CD4-positive, alpha-beta memory T cell (primary cell): Measurements from ENCODE around the gene SLC17A3. TPM values are rescaled to one million over a fixed set of nuclear protein-coding genes. Genes with fewer than 3 reads are reported as not detected.

Experiments
- CTCF ChIA-PET: fragments of 350-600 bp; sonication (Branson Sonifier 250); formaldehyde crosslinking; loops from one replicate; lab custom pipeline; 2021; ENCODE audit warnings: inconsistent platforms; ENCODE audit not compliant: partially characterized antibody; lab: Charles Lee
- POLR2A ChIA-PET: fragments of 350-600 bp; sonication (Branson Sonifier 250); formaldehyde crosslinking; loops from one replicate; lab custom pipeline; 2021; ENCODE audit not compliant: partially characterized antibody; lab: Charles Lee
- DNase-seq, 5 donors: peaks; one replicate each; pipeline versions ENCODE4 v3.0.0 to v3.0.0-alpha.2; 2020 to 2022; ENCODE audit warnings: mixed read lengths in 1 of 5
- H3K27ac ChIP-seq: one replicate; pipeline ENCODE4 v1.7.0; 2013; ENCODE audit warnings: low read depth, low read length
- H3K27me3 ChIP-seq: 2 replicates; pipeline ENCODE4 v1.7.0; 2013; ENCODE audit warnings: mild to moderate bottlenecking, low read length, moderate library complexity; ENCODE audit not compliant: insufficient read depth
- H3K36me3 ChIP-seq: 2 replicates; pipeline ENCODE4 v1.7.0; 2013; ENCODE audit warnings: mild to moderate bottlenecking, low read length, moderate library complexity; ENCODE audit not compliant: insufficient read depth
- H3K4me1 ChIP-seq: 2 replicates; pipeline ENCODE4 v1.7.0; 2013; ENCODE audit warnings: mild to moderate bottlenecking, low read length, moderate library complexity; ENCODE audit not compliant: insufficient read depth
- H3K4me3 ChIP-seq, 2 donors: one replicate each; pipeline ENCODE4 v1.7.0; 2013; ENCODE audit warnings: low read length in 2 of 2, mild to moderate bottlenecking in 1 of 2
- H3K9me3 ChIP-seq, 2 donors: one replicate each; pipeline ENCODE4 v1.7.0; 2013; ENCODE audit warnings: low read length in 2 of 2, control low read depth in 1 of 2; ENCODE audit not compliant: control insufficient read depth in 1 of 2
- H3K27ac Mint-ChIP-seq, 7 donors: one replicate each; pipeline ENCODE4 v1.8.0; 2020 to 2021; ENCODE audit warnings: mixed read lengths in 7 of 7, mild to moderate bottlenecking in 6 of 7, inconsistent platforms in 3 of 7, moderate library complexity in 3 of 7
- H3K27me3 Mint-ChIP-seq, 2 donors: one replicate each; pipeline ENCODE4 v1.8.0; 2020 to 2021; ENCODE audit warnings: mixed read lengths in 2 of 2
- H3K36me3 Mint-ChIP-seq, 2 donors: one replicate each; pipeline ENCODE4 v1.8.0; 2020 to 2021; ENCODE audit warnings: mixed read lengths in 2 of 2, inconsistent platforms in 1 of 2, mild to moderate bottlenecking in 1 of 2
- H3K4me1 Mint-ChIP-seq, 4 donors: one replicate each; pipeline ENCODE4 v1.8.0; 2020 to 2021; ENCODE audit warnings: mixed read lengths in 4 of 4, mild to moderate bottlenecking in 1 of 4
- H3K4me3 Mint-ChIP-seq, 8 donors: one replicate each; pipeline ENCODE4 v1.8.0; 2020 to 2021; ENCODE audit warnings: mixed read lengths in 8 of 8, mild to moderate bottlenecking in 7 of 8, moderate library complexity in 6 of 8, inconsistent platforms in 3 of 8
- H3K9me3 Mint-ChIP-seq, 8 donors: one replicate each; pipeline ENCODE4 v1.8.0; 2020 to 2021; ENCODE audit warnings: mixed read lengths in 8 of 8, mild to moderate bottlenecking in 5 of 8, inconsistent platforms in 3 of 8, moderate library complexity in 1 of 8
- intact Hi-C: fragments of 100-400 bp; cut with micrococcal nuclease; formaldehyde crosslinking; loops from one replicate; pipeline ENCODE4 v1.15.1; 2023
- polyA plus RNA-seq, 2 donors: library from polyadenylated mRNA; unstranded; fragments of 300-500 nt; fragmentation: Illumina TruSeq; gene quantifications; one replicate each; pipeline ENCODE4 v1.2.3, GENCODE V29; 2021
- total RNA-seq, 2 experiments: library from RNA; stranded (reverse); gene quantifications; one replicate each; pipeline ENCODE4 v1.2.3, GENCODE V29; 2021

Gene SLC17A3
- total and polyA plus RNA-seq, 4 experiments from 2014 or later: 0.75 to 1.00 (median 0.81) TPM; not detected in 1

DNA sequence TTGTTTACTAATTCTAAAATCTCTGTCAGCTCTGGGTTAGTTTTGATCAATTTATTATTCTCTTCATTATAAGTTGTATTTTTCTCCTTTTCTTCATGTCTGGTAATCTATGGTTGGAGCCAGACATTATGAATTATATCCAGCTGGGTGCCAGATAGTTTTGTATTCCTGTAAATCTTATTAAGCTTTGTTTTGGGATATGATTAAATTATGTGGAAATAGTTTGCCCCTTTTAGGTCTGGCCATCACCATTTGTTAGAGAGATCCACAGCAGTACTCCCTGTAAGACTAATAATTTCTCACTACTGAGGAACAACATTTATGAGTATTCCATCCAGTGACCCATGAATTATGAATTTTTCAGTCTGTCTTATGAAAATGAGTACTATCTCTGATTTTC, 21.3 kb downstream of the SLC17A3 start:
- Histone ChIP-seq H3K27me3 (no peaks in the 10 kb centered on the region), H3K9me3 (no peaks in the 10 kb centered on the region), H3K4me1 (no peaks in the 10 kb centered on the region), H3K27ac (no peak overlapping the region), H3K4me3 (no peak overlapping the region), H3K36me3 (no peaks in the 10 kb centered on the region)
- DNase-seq: no peak
- POLR2A ChIA-PET: interaction anchor here (1.5 kb wide), 1 partner anchor 13 kb away, joined by 9 read pairs; no protein-coding TSS in a partner anchor
- H3K36me3 Mint-ChIP-seq: no peaks in the 10 kb centered on the region
- H3K27ac Mint-ChIP-seq: peak overlapping the region in 2 of 7 donors; percentile 11 to 16
- intact Hi-C loops: no loop called here
- H3K4me1 Mint-ChIP-seq: peaks cover 10 to 14% (median 12%) of the 10 kb centered on the region in 4 donors
- H3K27me3 Mint-ChIP-seq: peaks cover 1 to 4% of the 10 kb centered on the region in 2 donors
- peak overlapping the region in 1 of 8 donors; percentile 1 for H3K4me3 Mint-ChIP-seq
- no peaks in the 10 kb centered on the region for H3K9me3 Mint-ChIP-seq
- CTCF ChIA-PET: no interaction called here

DNA sequence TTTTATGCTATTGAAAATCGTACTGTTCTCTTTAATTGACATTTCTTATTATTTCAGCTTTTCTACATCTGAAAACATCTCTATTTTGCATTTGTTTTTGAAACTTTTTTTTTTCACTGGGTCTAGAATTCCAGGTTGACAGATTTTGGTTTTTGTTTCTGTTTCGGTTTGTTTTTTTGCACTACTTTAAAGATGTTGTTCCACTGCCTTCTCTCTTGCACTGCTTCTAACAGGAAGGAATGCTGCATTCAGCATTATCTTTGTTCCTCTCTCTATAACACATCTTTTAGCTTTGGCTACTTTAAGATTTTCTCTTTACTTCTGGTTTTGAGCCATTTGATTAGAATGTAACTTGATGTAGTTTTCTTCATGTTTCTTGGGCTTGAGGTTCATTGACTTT, 22.1 kb downstream of the SLC17A3 start:
- Mint-ChIP-seq H3K4me3 (peak overlapping the region in 6 of 8 donors; percentile 4 to 78 (median 28)), H3K27ac (peak overlapping the region in 6 of 7 donors; percentile 3 to 74 (median 29)), H3K27me3 (peaks cover 3 to 6% of the 10 kb centered on the region in 2 donors), H3K9me3 (peaks cover 0 to 2% (median 0%) of the 10 kb centered on the region in 8 donors), H3K36me3 (no peaks in the 10 kb centered on the region), H3K4me1 (peaks cover 9 to 14% (median 12%) of the 10 kb centered on the region in 4 donors)
- H3K27me3 ChIP-seq: no peaks in the 10 kb centered on the region
- intact Hi-C loops: no loop called here
- no peaks in the 10 kb centered on the region for H3K9me3 ChIP-seq
- no peaks in the 10 kb centered on the region for H3K36me3 ChIP-seq
- ChIA-PET POLR2A (interaction anchor here (1.5 kb wide), 1 partner anchor 13 kb away, joined by 9 read pairs; no protein-coding TSS in a partner anchor), CTCF (no interaction called here)
- H3K27ac ChIP-seq: no peak overlapping the region
- no peak overlapping the region for H3K4me3 ChIP-seq
- DNase-seq: no peak
- no peaks in the 10 kb centered on the region for H3K4me1 ChIP-seq

DNA sequence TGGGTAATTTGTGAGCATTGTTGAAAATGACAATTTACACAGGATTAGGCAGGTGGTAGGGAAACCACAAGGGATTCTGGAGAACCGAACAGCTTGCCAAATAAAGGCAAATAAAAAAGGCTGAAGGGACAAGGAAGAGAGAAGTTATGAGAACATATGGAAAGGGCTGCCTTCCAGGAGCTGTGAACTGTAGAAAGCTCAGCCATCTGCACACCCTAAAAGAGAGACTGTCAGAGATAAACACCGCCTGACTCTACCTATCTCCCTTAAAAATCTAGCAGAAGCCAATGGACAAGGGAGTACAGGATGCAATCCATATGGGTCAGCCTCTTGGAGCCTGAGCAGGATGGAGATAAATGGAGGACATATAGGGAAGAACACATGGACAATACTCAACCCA, 29.5 kb downstream of the SLC17A3 start:
- no peaks in the 10 kb centered on the region for H3K4me1 ChIP-seq
- Mint-ChIP-seq H3K27me3 (peaks cover 4 to 12% of the 10 kb centered on the region in 2 donors), H3K4me3 (no peak overlapping the region), H3K27ac (no peak overlapping the region), H3K9me3 (peaks cover 0 to 2% (median 0%) of the 10 kb centered on the region in 8 donors), H3K4me1 (no peaks in the 10 kb centered on the region), H3K36me3 (no peaks in the 10 kb centered on the region)
- ChIA-PET POLR2A (no interaction called here), CTCF (no interaction called here)
- no peaks in the 10 kb centered on the region for H3K9me3 ChIP-seq
- DNase-seq: no peak
- no peak overlapping the region for H3K4me3 ChIP-seq
- no peaks in the 10 kb centered on the region for H3K27me3 ChIP-seq
- H3K36me3 ChIP-seq: no peaks in the 10 kb centered on the region
- intact Hi-C loops: no loop called here
- no peak overlapping the region for H3K27ac ChIP-seq

DNA sequence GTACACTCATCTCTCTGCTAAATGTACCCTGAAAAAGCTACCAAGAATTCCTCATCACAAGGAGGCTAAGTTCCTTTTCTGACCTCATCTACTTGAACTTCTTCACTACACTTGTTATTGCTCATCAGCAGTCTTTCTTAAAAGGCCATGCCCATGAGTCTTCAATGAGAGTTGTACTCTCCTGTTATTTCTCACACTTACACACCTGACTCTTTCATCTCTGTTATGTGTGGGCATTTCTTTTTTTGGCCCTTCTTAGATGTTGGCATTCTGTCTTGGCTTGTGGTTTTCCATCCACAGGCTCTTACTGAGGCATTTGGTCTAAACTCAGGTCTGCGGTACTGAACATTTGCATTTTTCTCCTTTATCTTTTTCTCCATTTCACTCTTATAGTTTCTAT, 31.5 kb downstream of the SLC17A3 start:
- H3K36me3 Mint-ChIP-seq: no peaks in the 10 kb centered on the region
- no peak overlapping the region for H3K4me3 Mint-ChIP-seq
- H3K9me3 ChIP-seq: no peaks in the 10 kb centered on the region
- no peak overlapping the region for H3K4me3 ChIP-seq
- ChIA-PET POLR2A (no interaction called here), CTCF (no interaction called here)
- no peak overlapping the region for H3K27ac ChIP-seq
- H3K4me1 ChIP-seq: no peaks in the 10 kb centered on the region
- intact Hi-C loops: no loop called here
- no peaks in the 10 kb centered on the region for H3K4me1 Mint-ChIP-seq
- no peaks in the 10 kb centered on the region for H3K27me3 ChIP-seq
- no peak for DNase-seq
- no peaks in the 10 kb centered on the region for H3K36me3 ChIP-seq
- H3K27ac Mint-ChIP-seq: no peak overlapping the region
- peaks cover 4 to 9% of the 10 kb centered on the region in 2 donors for H3K27me3 Mint-ChIP-seq
- peaks cover 0 to 2% (median 0%) of the 10 kb centered on the region in 8 donors for H3K9me3 Mint-ChIP-seq

DNA sequence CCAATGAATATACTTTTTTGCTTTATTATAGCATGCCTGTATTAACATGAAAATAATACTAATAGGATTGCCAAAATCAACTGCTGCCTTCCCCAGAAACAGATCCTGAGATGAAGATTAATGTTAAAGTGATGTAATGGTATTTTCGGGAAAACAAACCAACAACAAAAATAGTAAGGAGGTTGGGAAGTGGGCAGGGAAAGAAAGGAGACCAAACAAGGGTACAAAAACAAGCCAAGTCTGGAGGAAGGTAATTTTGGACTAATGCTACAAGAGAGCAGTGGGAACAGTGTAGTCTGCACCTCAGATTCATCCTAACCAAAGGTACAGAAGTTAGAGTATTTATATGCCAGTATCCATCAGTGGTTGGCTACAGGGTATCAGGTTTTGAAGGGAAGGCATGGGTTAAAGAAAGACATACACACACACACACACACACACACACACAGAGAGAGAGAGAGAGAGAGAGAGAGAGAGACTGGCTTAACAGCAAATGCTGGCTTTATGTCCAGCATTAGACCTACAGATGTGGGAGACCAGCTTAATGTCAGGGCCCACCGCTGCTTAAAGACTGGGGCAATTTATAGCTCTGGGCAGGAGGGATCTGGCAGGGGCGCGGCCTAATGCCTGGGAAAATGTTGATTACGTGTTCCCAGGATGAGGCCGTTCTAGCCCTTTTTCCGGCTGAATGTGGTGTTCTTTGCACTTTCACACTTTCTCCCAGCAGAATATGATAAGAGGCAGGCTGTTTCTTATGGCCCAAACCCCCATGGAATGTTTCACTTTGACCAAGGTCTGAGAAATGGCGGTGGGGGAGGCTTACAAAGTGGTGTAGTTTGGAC, 38.4 kb downstream of the SLC17A3 start:
- ChIA-PET CTCF (interaction anchor here (1.2 kb wide), 1 partner anchor 47 kb away, joined by 4 read pairs; no protein-coding TSS in a partner anchor), POLR2A (no interaction called here)
- no peaks in the 10 kb centered on the region for H3K36me3 ChIP-seq

DNA sequence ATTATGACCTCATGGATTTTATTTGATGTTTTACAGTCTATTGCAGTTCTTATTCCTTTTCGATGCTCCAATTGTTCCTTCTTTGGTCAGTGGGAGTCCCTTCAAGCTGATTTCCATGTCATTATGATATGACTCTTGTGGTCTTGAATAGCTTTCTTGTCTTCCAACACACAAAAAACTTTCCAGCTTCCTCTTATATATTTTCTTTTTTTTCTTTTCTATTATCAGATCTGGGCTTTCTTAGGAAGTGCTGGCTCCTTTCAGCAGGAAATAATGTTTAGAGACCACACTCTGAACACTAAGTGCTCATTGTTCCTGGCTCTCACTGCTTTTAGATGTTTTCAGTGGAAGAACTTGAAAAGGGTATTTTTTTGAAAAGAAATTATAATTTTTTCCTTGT, 39.1 kb downstream of the SLC17A3 start:
- H3K4me3 Mint-ChIP-seq: no peak overlapping the region
- no peak overlapping the region for H3K27ac Mint-ChIP-seq
- H3K27ac ChIP-seq: no peak overlapping the region
- ChIA-PET POLR2A (no interaction called here), CTCF (interaction anchor here (1.2 kb wide), 1 partner anchor 47 kb away, joined by 4 read pairs; no protein-coding TSS in a partner anchor)
- no peaks in the 10 kb centered on the region for H3K36me3 Mint-ChIP-seq
- H3K27me3 ChIP-seq: no peaks in the 10 kb centered on the region
- H3K4me1 ChIP-seq: no peaks in the 10 kb centered on the region
- no peaks in the 10 kb centered on the region for H3K4me1 Mint-ChIP-seq
- no peak for DNase-seq
- no peaks in the 10 kb centered on the region for H3K36me3 ChIP-seq
- H3K9me3 ChIP-seq: no peaks in the 10 kb centered on the region
- H3K9me3 Mint-ChIP-seq: peaks cover 0 to 2% (median 0%) of the 10 kb centered on the region in 8 donors
- no peak overlapping the region for H3K4me3 ChIP-seq
- H3K27me3 Mint-ChIP-seq: peaks cover 5 to 9% of the 10 kb centered on the region in 2 donors
- intact Hi-C loops: no loop called here

More for the DNA sequence above, 38.4 kb downstream of the SLC17A3 start:
- peaks cover 0 to 2% (median 0%) of the 10 kb centered on the region in 8 donors for H3K9me3 Mint-ChIP-seq
- H3K27ac Mint-ChIP-seq: no peak overlapping the region
- Histone ChIP-seq H3K9me3 (no peaks in the 10 kb centered on the region), H3K27me3 (no peaks in the 10 kb centered on the region), H3K4me1 (no peaks in the 10 kb centered on the region), H3K4me3 (no peak overlapping the region), H3K27ac (no peak overlapping the region)
- intact Hi-C loops: no loop called here
- H3K4me3 Mint-ChIP-seq: no peak overlapping the region
- H3K27me3 Mint-ChIP-seq: peaks cover 3 to 10% of the 10 kb centered on the region in 2 donors
- H3K36me3 Mint-ChIP-seq: no peaks in the 10 kb centered on the region
- H3K4me1 Mint-ChIP-seq: no peaks in the 10 kb centered on the region
- DNase-seq: no peak

DNA sequence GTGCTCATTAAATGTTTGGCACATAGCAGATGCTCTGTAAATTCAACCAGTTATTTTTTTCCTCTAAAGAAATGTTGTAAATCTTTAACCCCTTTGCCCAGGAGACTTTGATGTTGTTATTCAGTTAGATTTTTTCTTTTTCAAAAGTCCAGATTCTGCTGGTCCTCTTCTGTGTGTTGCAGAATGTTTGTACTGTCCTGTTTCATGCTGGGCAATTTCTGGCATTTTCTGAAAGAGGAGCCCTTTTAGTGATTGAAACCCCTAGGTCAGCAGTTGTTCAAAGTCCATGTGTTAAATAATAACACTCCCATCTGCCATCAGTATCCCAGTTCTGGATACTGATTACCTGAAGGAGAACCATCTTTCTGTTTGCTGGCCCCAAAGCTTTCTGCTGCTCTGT, 40.9 kb downstream of the SLC17A3 start:
- ChIA-PET CTCF (no interaction called here), POLR2A (no interaction called here)
- Mint-ChIP-seq H3K36me3 (no peaks in the 10 kb centered on the region), H3K4me3 (no peak overlapping the region), H3K27ac (no peak overlapping the region), H3K4me1 (no peaks in the 10 kb centered on the region), H3K9me3 (peaks cover 0 to 2% (median 0%) of the 10 kb centered on the region in 8 donors), H3K27me3 (peaks cover 6 to 11% of the 10 kb centered on the region in 2 donors)
- no peaks in the 10 kb centered on the region for H3K9me3 ChIP-seq
- intact Hi-C loops: no loop called here
- no peaks in the 10 kb centered on the region for H3K36me3 ChIP-seq
- no peak overlapping the region for H3K4me3 ChIP-seq
- no peak overlapping the region for H3K27ac ChIP-seq
- H3K27me3 ChIP-seq: no peaks in the 10 kb centered on the region
- H3K4me1 ChIP-seq: no peaks in the 10 kb centered on the region
- DNase-seq: no peak
